T-cell (primary cell): ENCODE measurements around the gene LANCL3. TPM values are rescaled to one million over a fixed set of nuclear protein-coding genes. Genes with fewer than 3 reads are reported as not detected.

Source experiments
- ATAC-seq, 4 experiments: fragments of 200-7000 bp in 3 of 4; fragments of 150-1000 bp in 1 of 4; cut with Tn5 transposase; replicated peaks in 1 of 4; 1 replicate in 3 of 4; 2 replicates in 1 of 4; pipeline ENCODE4 v1.10.0; 2021; ENCODE audit warnings: moderate library complexity in 3 of 4, mild to moderate bottlenecking in 2 of 4, moderate number of reproducible peaks in 1 of 4
- CTCF ChIA-PET, 2 donors: fragments of 300-600 bp; sonication (Branson Sonifier 250); formaldehyde crosslinking; loops; one replicate each; lab custom pipeline; 2022; ENCODE audit warnings: antibody characterized with exemption in 2 of 2; lab: Charles Lee
- POLR2A ChIA-PET, 2 donors: fragments of 300-600 bp; sonication (Branson Sonifier 250); formaldehyde crosslinking; loops; one replicate each; lab custom pipeline; 2022; ENCODE audit warnings: antibody characterized with exemption in 2 of 2; lab: Charles Lee
- DNase-seq, 35 experiments: peaks; one replicate each; pipeline versions ENCODE4 v3.0.0 to v3.0.0-alpha.2; 2013 to 2023
- H3K27ac ChIP-seq: one replicate; pipeline ENCODE4 v1.5.1; 2013; ENCODE audit warnings: low read length
- H3K27me3 ChIP-seq, 2 experiments: replicated peaks in 1 of 2; 1 replicate in 1 of 2; 2 replicates in 1 of 2; pipeline versions ENCODE4 v1.6.1 to v1.7.0; 2013; ENCODE audit warnings: low read length in 1 of 2, mixed read lengths in 1 of 2; ENCODE audit not compliant: control insufficient read depth in 2 of 2, insufficient read depth in 2 of 2; ENCODE audit errors: extremely low read depth in 1 of 2
- H3K36me3 ChIP-seq, 2 donors: 1 replicate in 1 of 2; 2 replicates in 1 of 2; pipeline versions ENCODE4 v1.6.1 to v1.7.0; 2013; ENCODE audit warnings: low read length in 1 of 2; ENCODE audit not compliant: control insufficient read depth in 2 of 2, insufficient read depth in 1 of 2; ENCODE audit errors: extremely low read depth in 1 of 2
- H3K4me1 ChIP-seq, 2 experiments: 1 replicate in 1 of 2; 2 replicates in 1 of 2; pipeline versions ENCODE4 v1.6.1 to v1.7.0; 2013; ENCODE audit warnings: low read length in 2 of 2, mixed read lengths in 1 of 2; ENCODE audit not compliant: insufficient read depth in 2 of 2, control insufficient read depth in 1 of 2; ENCODE audit errors: extremely low read depth in 1 of 2
- H3K4me3 ChIP-seq, 2 donors: 1 replicate in 1 of 2; 2 replicates in 1 of 2; pipeline versions ENCODE4 v1.5.1 to v1.7.0; 2013; ENCODE audit warnings: mild to moderate bottlenecking in 2 of 2, low read length in 1 of 2, moderate library complexity in 1 of 2; ENCODE audit not compliant: control insufficient read depth in 1 of 2; ENCODE audit errors: extremely low read depth in 1 of 2
- H3K9me3 ChIP-seq: 2 replicates; pipeline ENCODE4 v1.7.0; 2013
- H3K27ac Mint-ChIP-seq, 2 donors: one replicate each; pipeline ENCODE4 v1.8.0; 2020 to 2021; ENCODE audit warnings: mild to moderate bottlenecking in 2 of 2, mixed read lengths in 2 of 2
- H3K27me3 Mint-ChIP-seq, 2 donors: one replicate each; pipeline ENCODE4 v1.8.0; 2021 to 2022; ENCODE audit warnings: mixed read lengths in 2 of 2
- H3K36me3 Mint-ChIP-seq: one replicate; pipeline ENCODE4 v1.8.0; 2021; ENCODE audit warnings: mixed read lengths
- H3K4me1 Mint-ChIP-seq, 3 donors: one replicate each; pipeline ENCODE4 v1.8.0; 2020 to 2022; ENCODE audit warnings: mixed read lengths in 3 of 3, mild to moderate bottlenecking in 1 of 3
- H3K4me3 Mint-ChIP-seq, 3 donors: one replicate each; pipeline ENCODE4 v1.8.0; 2020 to 2022; ENCODE audit warnings: mild to moderate bottlenecking in 3 of 3, mixed read lengths in 3 of 3, moderate library complexity in 3 of 3
- H3K9me3 Mint-ChIP-seq, 3 donors: one replicate each; pipeline ENCODE4 v1.8.0; 2020 to 2022; ENCODE audit warnings: mixed read lengths in 3 of 3
- WGBS: methylation state at CpG from one replicate; pipeline ENCODE4 v1.1.5; 2013; ENCODE audit warnings: missing lambda C conversion rate; ENCODE audit not compliant: insufficient coverage; 5-methylcytosine and 5-hydroxymethylcytosine counted together
- total RNA-seq, 35 experiments: library from RNA in 6 of 35; stranded (reverse) in 6 of 35; fragments of 120-200 nt in 1 of 35; gene quantifications; one replicate each; pipeline versions ENCODE4 v1.2.1 to v1.2.4 and lab custom pipeline; 2013 to 2026

Gene LANCL3
- total RNA-seq, 5 donors from 2014 or later (not counting 1 experiment from before 2014, with no cell fraction given) = 0.09 to 0.70 (median 0.23) TPM

GRCh38 chrX:37603938-37604409 lies 32.5 kb downstream of the LANCL3 start:
- no peaks in the 10 kb centered on the region for H3K36me3 ChIP-seq
- Mint-ChIP-seq H3K4me3 (no peak overlapping the region), H3K9me3 (no peaks in the 10 kb centered on the region), H3K4me1 (no peaks in the 10 kb centered on the region), H3K36me3 (no peaks in the 10 kb centered on the region), H3K27me3 (peaks cover 0 to 42% of the 10 kb centered on the region in 2 donors), H3K27ac (no peak overlapping the region)
- no peak for DNase-seq
- ChIA-PET CTCF (no interaction called here), POLR2A (no interaction called here)
- no peak overlapping the region for H3K4me3 ChIP-seq
- H3K27ac ChIP-seq = no peak overlapping the region
- no peaks in the 10 kb centered on the region for H3K9me3 ChIP-seq
- ATAC-seq = no peak
- no CpG with 5 or more reads among the region's 1 CpG for WGBS
- H3K27me3 ChIP-seq = no peaks in the 10 kb centered on the region
- no peaks in the 10 kb centered on the region for H3K4me1 ChIP-seq

- Mint-ChIP-seq H3K27me3 (peaks cover 0 to 30% of the 10 kb centered on the region in 2 donors), H3K4me1 (no peaks in the 10 kb centered on the region), H3K27ac (no peak overlapping the region), H3K4me3 (no peak overlapping the region), H3K36me3 (no peaks in the 10 kb centered on the region), H3K9me3 (no peaks in the 10 kb centered on the region)
- H3K27ac ChIP-seq = no peak overlapping the region
- H3K27me3 ChIP-seq = no peaks in the 10 kb centered on the region
- CTCF ChIA-PET = no interaction called here
- no peak overlapping the region for H3K4me3 ChIP-seq
- DNase-seq (no peak), ATAC-seq (no peak)
- no CpG with 5 or more reads among the region's 2 CpGs for WGBS
- H3K9me3 ChIP-seq = no peaks in the 10 kb centered on the region
- no peaks in the 10 kb centered on the region for H3K36me3 ChIP-seq
- POLR2A ChIA-PET = no interaction called here
- H3K4me1 ChIP-seq = no peaks in the 10 kb centered on the region
These were observed 35.8 kb downstream of the LANCL3 start for GRCh38 chrX:37607243-37607642.

DNA sequence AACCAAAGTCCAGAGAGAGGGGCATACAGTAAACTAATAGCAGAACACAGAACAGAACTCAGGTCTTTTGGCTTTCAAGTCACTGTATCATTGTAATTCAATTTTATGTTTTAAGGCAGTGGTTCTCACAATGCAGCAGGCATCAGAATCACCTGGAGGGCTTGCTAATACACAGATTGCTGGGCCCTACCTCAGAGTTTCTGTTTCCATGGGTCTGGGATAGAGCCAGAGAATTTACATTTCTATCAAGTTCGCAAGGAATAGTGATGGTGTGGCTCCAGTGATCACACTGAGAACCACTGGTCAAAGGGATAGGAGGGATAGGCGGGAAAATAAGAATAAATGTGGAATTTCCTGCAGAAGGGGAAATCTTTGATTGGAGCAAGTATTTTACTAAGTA lies 36.7 kb downstream of the LANCL3 start:
- Histone ChIP-seq H3K27ac (no peak overlapping the region), H3K4me1 (no peaks in the 10 kb centered on the region), H3K27me3 (no peaks in the 10 kb centered on the region), H3K36me3 (no peaks in the 10 kb centered on the region), H3K4me3 (no peak overlapping the region), H3K9me3 (no peaks in the 10 kb centered on the region)
- ChIA-PET POLR2A (no interaction called here), CTCF (no interaction called here)
- Mint-ChIP-seq H3K4me3 (no peak overlapping the region), H3K27me3 (peaks cover 0 to 24% of the 10 kb centered on the region in 2 donors), H3K4me1 (no peaks in the 10 kb centered on the region), H3K9me3 (no peaks in the 10 kb centered on the region), H3K36me3 (no peaks in the 10 kb centered on the region), H3K27ac (no peak overlapping the region)
- no peak for ATAC-seq
- no CpG with 5 or more reads among the region's 2 CpGs for WGBS
- no peak for DNase-seq

- POLR2A ChIA-PET = no interaction called here
- Histone ChIP-seq H3K36me3 (no peaks in the 10 kb centered on the region), H3K4me1 (no peaks in the 10 kb centered on the region), H3K27ac (no peak overlapping the region), H3K27me3 (no peaks in the 10 kb centered on the region), H3K4me3 (no peak overlapping the region), H3K9me3 (no peaks in the 10 kb centered on the region)
- ATAC-seq (no peak), DNase-seq (no peak)
- CTCF ChIA-PET = no interaction called here
- WGBS = no CpG with 5 or more reads among the region's 1 CpG
- no peaks in the 10 kb centered on the region for H3K36me3 Mint-ChIP-seq
- no peak overlapping the region for H3K27ac Mint-ChIP-seq
- H3K27me3 Mint-ChIP-seq = peaks cover 0 to 19% of the 10 kb centered on the region in 2 donors
- no peaks in the 10 kb centered on the region for H3K4me1 Mint-ChIP-seq
- H3K4me3 Mint-ChIP-seq = no peak overlapping the region
- H3K9me3 Mint-ChIP-seq = no peaks in the 10 kb centered on the region
These were observed 38.3 kb downstream of the LANCL3 start for GRCh38 chrX:37609727-37610126.

DNA sequence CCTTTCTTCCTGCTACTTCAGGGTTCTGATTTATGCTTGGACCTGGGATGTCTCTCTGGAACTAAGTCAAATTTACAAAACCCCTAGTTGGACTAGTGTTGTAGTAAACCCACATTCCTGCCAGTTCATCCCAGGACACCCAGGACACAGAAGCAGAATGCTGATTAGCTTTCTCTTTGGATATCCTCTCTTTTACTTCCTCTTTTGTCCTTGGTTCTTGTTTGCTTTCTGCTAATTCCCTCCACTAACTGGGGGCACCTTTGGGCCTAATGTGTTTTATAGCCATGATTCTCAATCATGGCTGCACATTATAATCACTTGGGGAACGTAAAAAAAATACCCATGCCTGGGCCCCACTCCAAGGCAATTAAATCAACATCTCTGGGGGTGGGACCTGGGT lies 42.5 kb downstream of the LANCL3 start:
- Histone ChIP-seq H3K36me3 (no peaks in the 10 kb centered on the region), H3K9me3 (no peaks in the 10 kb centered on the region), H3K27me3 (no peaks in the 10 kb centered on the region), H3K27ac (no peak overlapping the region), H3K4me3 (no peak overlapping the region), H3K4me1 (no peaks in the 10 kb centered on the region)
- Mint-ChIP-seq H3K27ac (no peak overlapping the region), H3K27me3 (peaks cover 0 to 17% of the 10 kb centered on the region in 2 donors), H3K9me3 (no peaks in the 10 kb centered on the region), H3K36me3 (no peaks in the 10 kb centered on the region), H3K4me1 (no peaks in the 10 kb centered on the region), H3K4me3 (no peak overlapping the region)
- ChIA-PET POLR2A (no interaction called here), CTCF (no interaction called here)
- no peak for DNase-seq
- no CpG with 5 or more reads among the region's 1 CpG for WGBS
- ATAC-seq = no peak

- ChIA-PET CTCF (no interaction called here), POLR2A (no interaction called here)
- Mint-ChIP-seq H3K27ac (no peak overlapping the region), H3K36me3 (no peaks in the 10 kb centered on the region), H3K4me3 (no peak overlapping the region), H3K9me3 (no peaks in the 10 kb centered on the region), H3K27me3 (peaks cover 0 to 23% of the 10 kb centered on the region in 2 donors), H3K4me1 (no peaks in the 10 kb centered on the region)
- ATAC-seq (no peak), DNase-seq (no peak)
- Histone ChIP-seq H3K4me3 (no peak overlapping the region), H3K36me3 (no peaks in the 10 kb centered on the region), H3K27me3 (no peaks in the 10 kb centered on the region), H3K27ac (no peak overlapping the region), H3K9me3 (no peaks in the 10 kb centered on the region), H3K4me1 (no peaks in the 10 kb centered on the region)
- WGBS = no CpG with 5 or more reads among the region's 1 CpG
These were observed 56.1 kb downstream of the LANCL3 start for GRCh38 chrX:37627602-37628001.

DNA sequence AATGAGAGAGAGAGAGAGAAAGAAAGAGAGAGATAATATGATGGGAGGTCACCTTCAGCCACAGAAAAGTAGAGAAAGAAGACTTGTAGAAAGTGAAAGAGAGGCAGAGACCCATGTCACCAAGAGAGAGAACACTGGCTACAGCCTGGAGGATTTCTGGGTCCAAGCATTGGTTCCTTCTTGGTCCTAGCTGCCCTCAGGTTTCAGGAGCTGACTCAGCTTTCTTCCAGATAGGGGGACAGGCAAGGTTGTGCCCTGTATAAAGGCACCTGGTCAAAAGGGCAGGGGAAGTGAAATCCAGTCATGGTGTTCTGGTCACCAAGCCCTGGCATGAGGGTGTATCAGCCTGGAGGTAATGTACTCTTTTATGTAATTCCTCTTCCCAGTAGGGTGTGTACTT lies 66.6 kb downstream of the LANCL3 start:
- Histone ChIP-seq H3K27ac (no peak overlapping the region), H3K9me3 (no peaks in the 10 kb centered on the region), H3K4me3 (no peak overlapping the region), H3K27me3 (no peaks in the 10 kb centered on the region), H3K36me3 (no peaks in the 10 kb centered on the region), H3K4me1 (no peaks in the 10 kb centered on the region)
- POLR2A ChIA-PET = no interaction called here
- no peaks in the 10 kb centered on the region for H3K9me3 Mint-ChIP-seq
- CTCF ChIA-PET = interaction anchor here in 1 of 2 donors (0.7 kb wide), 1 partner anchor 28 kb away, joined by 3 read pairs; no protein-coding TSS in a partner anchor
- ATAC-seq = no peak
- no peaks in the 10 kb centered on the region for H3K36me3 Mint-ChIP-seq
- peaks cover 3 to 16% of the 10 kb centered on the region in 2 donors for H3K27me3 Mint-ChIP-seq
- DNase-seq = no peak
- H3K4me1 Mint-ChIP-seq = no peaks in the 10 kb centered on the region
- H3K4me3 Mint-ChIP-seq = no peak overlapping the region
- H3K27ac Mint-ChIP-seq = no peak overlapping the region
